Activated naive CD4-positive, alpha-beta T cell treated with anti-CD3 and anti-CD28 coated beads, Interleukin-2, amount 10 ng/mL, durations not matched to agents 7 days and 5 days (primary cell): Measurements from ENCODE around the gene CDC34.

ENCODE experiments used
- CTCF ChIA-PET: fragments of 350-600 bp; sonication (Branson Sonifier 250); formaldehyde crosslinking; loops from one replicate; lab custom pipeline; 2021; ENCODE audit warnings: antibody characterized with exemption; lab: Charles Lee
- DNase-seq: peaks from one replicate; pipeline ENCODE4 v3.0.0-alpha.2; 2020
- H3K27ac Mint-ChIP-seq: one replicate; pipeline ENCODE4 v1.8.0; 2021; ENCODE audit warnings: mild to moderate bottlenecking, moderate library complexity, mixed read lengths
- H3K27me3 Mint-ChIP-seq: one replicate; pipeline ENCODE4 v1.8.0; 2021; ENCODE audit warnings: mild to moderate bottlenecking, mixed read lengths
- H3K36me3 Mint-ChIP-seq: one replicate; pipeline ENCODE4 v1.8.0; 2021; ENCODE audit warnings: mixed read lengths
- H3K4me1 Mint-ChIP-seq: one replicate; pipeline ENCODE4 v1.8.0; 2021; ENCODE audit warnings: mixed read lengths
- H3K4me3 Mint-ChIP-seq: one replicate; pipeline ENCODE4 v1.8.0; 2021; ENCODE audit warnings: mild to moderate bottlenecking, moderate library complexity, mixed read lengths
- H3K9me3 Mint-ChIP-seq: one replicate; pipeline ENCODE4 v1.8.0; 2021; ENCODE audit warnings: mixed read lengths

CDC34 gene

GRCh38 chr19:574658-575526, 43.3 kb downstream of the CDC34 start:
- peaks cover 50% of the 10 kb centered on the region for H3K4me1 Mint-ChIP-seq
- peaks cover 7% of the 10 kb centered on the region for H3K27me3 Mint-ChIP-seq
- H3K4me3 Mint-ChIP-seq, result peak overlapping the region; percentile 82
- H3K27ac Mint-ChIP-seq, result peak overlapping the region; percentile 28
- peaks cover 4% of the 10 kb centered on the region for H3K36me3 Mint-ChIP-seq
- CTCF ChIA-PET, result interaction anchor here (0.6 to 2.1 kb wide), 5 partner anchors 10 to 1192 kb away, joined by 3 to 13 read pairs (median 3); no protein-coding TSS in a partner anchor
- DNase-seq, result no peak
- H3K9me3 Mint-ChIP-seq, result no peaks in the 10 kb centered on the region

- Mint-ChIP-seq H3K36me3 (peaks cover 4% of the 10 kb centered on the region), H3K27me3 (peaks cover 5% of the 10 kb centered on the region), H3K4me1 (peaks cover 48% of the 10 kb centered on the region), H3K27ac (no peak overlapping the region), H3K4me3 (no peak overlapping the region), H3K9me3 (no peaks in the 10 kb centered on the region)
- no peak for DNase-seq
- CTCF ChIA-PET, result interaction anchor here (0.6 to 2.1 kb wide), 3 partner anchors 8 to 27 kb away, joined by 3 to 13 read pairs (median 6); no protein-coding TSS in a partner anchor
These were observed 44.3 kb downstream of the CDC34 start for GRCh38 chr19:575527-576506.

- DNase-seq, result no peak
- H3K27me3 Mint-ChIP-seq, result no peaks in the 10 kb centered on the region
- H3K4me1 Mint-ChIP-seq, result peaks cover 40% of the 10 kb centered on the region
- no peak overlapping the region for H3K27ac Mint-ChIP-seq
- H3K9me3 Mint-ChIP-seq, result no peaks in the 10 kb centered on the region
- peaks cover 4% of the 10 kb centered on the region for H3K36me3 Mint-ChIP-seq
- CTCF ChIA-PET, result interaction anchor here (1.1 kb wide), 1 partner anchor 7 kb away, joined by 6 read pairs; no protein-coding TSS in a partner anchor
- no peak overlapping the region for H3K4me3 Mint-ChIP-seq
These were observed 45.3 kb downstream of the CDC34 start for GRCh38 chr19:576768-577438.

- peaks cover 37% of the 10 kb centered on the region for H3K4me1 Mint-ChIP-seq
- H3K36me3 Mint-ChIP-seq, result peaks cover 5% of the 10 kb centered on the region
- DNase-seq, result no peak
- no peaks in the 10 kb centered on the region for H3K27me3 Mint-ChIP-seq
- no peak overlapping the region for H3K27ac Mint-ChIP-seq
- H3K4me3 Mint-ChIP-seq, result no peak overlapping the region
- CTCF ChIA-PET, result no interaction called here
- no peaks in the 10 kb centered on the region for H3K9me3 Mint-ChIP-seq
These were observed 46.2 kb downstream of the CDC34 start for GRCh38 chr19:577439-578392.

GRCh38 chr19:579111-579841, 47.7 kb downstream of the CDC34 start:
- no peaks in the 10 kb centered on the region for H3K9me3 Mint-ChIP-seq
- CTCF ChIA-PET, result no interaction called here
- H3K4me1 Mint-ChIP-seq, result peaks cover 29% of the 10 kb centered on the region
- H3K4me3 Mint-ChIP-seq, result no peak overlapping the region
- no peaks in the 10 kb centered on the region for H3K27me3 Mint-ChIP-seq
- no peak for DNase-seq
- peaks cover 8% of the 10 kb centered on the region for H3K36me3 Mint-ChIP-seq
- H3K27ac Mint-ChIP-seq, result no peak overlapping the region

GRCh38 chr19:579842-580155, 48.2 kb downstream of the CDC34 start:
- Mint-ChIP-seq H3K4me1 (peaks cover 24% of the 10 kb centered on the region), H3K36me3 (peaks cover 8% of the 10 kb centered on the region), H3K9me3 (no peaks in the 10 kb centered on the region), H3K27ac (no peak overlapping the region), H3K4me3 (no peak overlapping the region), H3K27me3 (no peaks in the 10 kb centered on the region)
- no peak for DNase-seq
- CTCF ChIA-PET, result no interaction called here

- Mint-ChIP-seq H3K4me1 (peaks cover 19% of the 10 kb centered on the region), H3K9me3 (no peaks in the 10 kb centered on the region), H3K36me3 (peaks cover 8% of the 10 kb centered on the region), H3K27ac (no peak overlapping the region), H3K4me3 (no peak overlapping the region), H3K27me3 (no peaks in the 10 kb centered on the region)
- no peak for DNase-seq
- CTCF ChIA-PET, result interaction anchor here (0.5 kb wide), 1 partner anchor 42 kb away, joined by 3 read pairs; no protein-coding TSS in a partner anchor
These were observed 48.8 kb downstream of the CDC34 start for GRCh38 chr19:580274-580835.

- no peak for DNase-seq
- CTCF ChIA-PET, result no interaction called here
- H3K9me3 Mint-ChIP-seq, result no peaks in the 10 kb centered on the region
- no peak overlapping the region for H3K4me3 Mint-ChIP-seq
- no peak overlapping the region for H3K27ac Mint-ChIP-seq
- peaks cover 6% of the 10 kb centered on the region for H3K36me3 Mint-ChIP-seq
- H3K27me3 Mint-ChIP-seq, result peaks cover 5% of the 10 kb centered on the region
- H3K4me1 Mint-ChIP-seq, result peaks cover 10% of the 10 kb centered on the region
These were observed 50.0 kb downstream of the CDC34 start for GRCh38 chr19:581399-582111.

- CTCF ChIA-PET, result no interaction called here
- Mint-ChIP-seq H3K27me3 (peaks cover 13% of the 10 kb centered on the region), H3K9me3 (no peaks in the 10 kb centered on the region), H3K27ac (no peak overlapping the region), H3K36me3 (peaks cover 6% of the 10 kb centered on the region), H3K4me1 (peaks cover 4% of the 10 kb centered on the region), H3K4me3 (no peak overlapping the region)
- DNase-seq, result no peak
These were observed 51.1 kb downstream of the CDC34 start for GRCh38 chr19:582497-583197.

- H3K4me1 Mint-ChIP-seq, result peaks cover 6% of the 10 kb centered on the region
- DNase-seq, result no peak
- peaks cover 19% of the 10 kb centered on the region for H3K27me3 Mint-ChIP-seq
- H3K36me3 Mint-ChIP-seq, result peaks cover 4% of the 10 kb centered on the region
- no peak overlapping the region for H3K4me3 Mint-ChIP-seq
- CTCF ChIA-PET, result interaction anchor here (0.8 to 2.2 kb wide), 8 partner anchors 7 to 151 kb away, joined by 3 to 13 read pairs (median 4); partner anchors contain the start of gene CDC34
- no peaks in the 10 kb centered on the region for H3K9me3 Mint-ChIP-seq
- H3K27ac Mint-ChIP-seq, result no peak overlapping the region
These were observed 51.8 kb downstream of the CDC34 start for GRCh38 chr19:583198-583967.

- Mint-ChIP-seq H3K27ac (no peak overlapping the region), H3K36me3 (peaks cover 4% of the 10 kb centered on the region), H3K4me1 (peaks cover 6% of the 10 kb centered on the region), H3K4me3 (no peak overlapping the region), H3K27me3 (peaks cover 25% of the 10 kb centered on the region), H3K9me3 (no peaks in the 10 kb centered on the region)
- CTCF ChIA-PET, result interaction anchor here (0.8 to 2.2 kb wide), 11 partner anchors 8 to 154 kb away, joined by 3 to 13 read pairs (median 3); partner anchors contain the start of gene CDC34
- no peak for DNase-seq
These were observed 52.3 kb downstream of the CDC34 start for GRCh38 chr19:583968-584239.
